ENCODE measurements around the gene SEPTIN5. TPM values are rescaled to one million over a fixed set of nuclear protein-coding genes. Genes with fewer than 3 reads are reported as not detected.
A peak's percentile ranks its signal among the peaks of the same experiment; 100 is the strongest.

SEPTIN5 gene
- total and polyA plus RNA-seq, 4 experiments from 2014 or later = not detected

DNA sequence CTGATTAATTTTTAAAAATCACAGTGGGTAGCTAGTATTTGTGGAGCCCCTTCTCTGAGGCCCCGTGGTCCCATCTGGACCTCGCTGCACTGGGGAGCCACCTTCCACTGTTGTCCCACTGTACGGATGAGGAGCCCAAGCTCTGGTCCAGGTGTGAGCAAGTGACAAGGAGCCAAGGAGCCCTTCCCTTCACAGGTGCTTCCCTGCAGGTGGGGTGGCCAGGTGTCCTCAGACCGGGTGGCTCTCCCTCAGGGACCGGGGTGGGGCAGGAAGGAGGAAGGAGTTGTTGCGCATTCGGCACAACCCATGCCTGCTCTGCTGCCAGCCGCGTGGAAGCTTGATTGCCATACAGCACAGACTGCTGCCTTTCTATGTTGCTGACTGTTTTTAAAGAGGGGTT, 10.4 kb upstream of the SEPTIN5 start:
- Mint-ChIP-seq H3K36me3 (no peaks in the 10 kb centered on the region), H3K27me3 (peaks cover 0 to 3% of the 10 kb centered on the region in 2 donors), H3K9me3 (no peaks in the 10 kb centered on the region), H3K27ac (no peak overlapping the region), H3K4me3 (no peak overlapping the region), H3K4me1 (no peaks in the 10 kb centered on the region)
- DNase-seq = no peak
- no peaks in the 10 kb centered on the region for H3K4me1 ChIP-seq (ENCODE audit: insufficient read depth, low read length)
- intact Hi-C loops (cut with micrococcal nuclease) = no loop called here
- no peak overlapping the region for H3K4me3 ChIP-seq (ENCODE audit: low read length in 2 of 2)
- H3K36me3 ChIP-seq (ENCODE audit: insufficient read depth, low read length) = no peaks in the 10 kb centered on the region
- ChIA-PET CTCF (ENCODE audit: partially characterized antibody) (no interaction called here), POLR2A (ENCODE audit: partially characterized antibody) (no interaction called here)
- H3K27me3 ChIP-seq (ENCODE audit: insufficient read depth, low read length) = no peaks in the 10 kb centered on the region
- no peaks in the 10 kb centered on the region for H3K9me3 ChIP-seq (ENCODE audit: control insufficient read depth in 1 of 2, low read length in 2 of 2)
- H3K27ac ChIP-seq (ENCODE audit: low read depth, low read length) = no peak overlapping the region

DNA sequence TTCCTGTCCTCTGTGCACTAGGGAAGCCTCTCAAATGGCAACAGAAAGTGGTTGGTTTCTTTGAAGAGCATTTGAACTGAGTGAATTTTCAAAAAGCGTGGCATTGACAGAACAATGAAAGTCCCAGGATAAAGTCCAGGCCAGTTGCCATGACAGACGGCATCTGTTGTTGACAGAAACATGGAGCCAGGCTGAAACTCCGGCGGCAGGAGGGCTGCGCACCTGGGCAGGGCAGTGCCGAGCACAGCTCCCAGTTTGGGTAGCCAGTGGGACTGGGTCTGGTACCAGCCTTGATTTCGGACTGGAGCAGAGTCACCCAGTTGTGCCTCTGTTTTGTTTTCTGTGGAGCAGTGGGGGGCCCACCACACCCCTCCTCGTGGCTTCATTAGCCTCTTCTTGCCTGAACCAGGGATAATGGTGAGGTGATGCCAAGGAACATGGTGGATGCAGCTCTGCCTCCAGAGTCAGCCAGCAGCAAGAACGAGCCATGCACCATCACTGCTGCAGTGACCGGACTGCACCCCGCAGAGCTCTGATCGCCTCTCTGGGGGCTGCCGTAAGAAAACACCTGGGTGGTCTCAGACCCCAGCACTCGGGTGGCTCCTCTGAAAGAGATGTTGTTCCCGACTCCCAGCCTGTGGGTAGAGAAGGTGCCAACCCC, 9.8 kb upstream of the SEPTIN5 start:
- H3K27ac ChIP-seq (ENCODE audit: low read depth, low read length) = no peak overlapping the region
- Mint-ChIP-seq H3K27me3 (peaks cover 0 to 3% of the 10 kb centered on the region in 2 donors), H3K4me1 (no peaks in the 10 kb centered on the region), H3K27ac (no peak overlapping the region), H3K36me3 (no peaks in the 10 kb centered on the region), H3K4me3 (no peak overlapping the region), H3K9me3 (no peaks in the 10 kb centered on the region)
- H3K36me3 ChIP-seq (ENCODE audit: insufficient read depth, low read length) = no peaks in the 10 kb centered on the region
- intact Hi-C loops (cut with micrococcal nuclease) = no loop called here
- no peak overlapping the region for H3K4me3 ChIP-seq (ENCODE audit: low read length in 2 of 2)
- ChIA-PET CTCF (ENCODE audit: partially characterized antibody) (no interaction called here), POLR2A (ENCODE audit: partially characterized antibody) (no interaction called here)
- no peaks in the 10 kb centered on the region for H3K4me1 ChIP-seq (ENCODE audit: insufficient read depth, low read length)
- no peak for DNase-seq
- H3K27me3 ChIP-seq (ENCODE audit: insufficient read depth, low read length) = no peaks in the 10 kb centered on the region
- H3K9me3 ChIP-seq (ENCODE audit: control insufficient read depth in 1 of 2, low read length in 2 of 2) = no peaks in the 10 kb centered on the region

DNA sequence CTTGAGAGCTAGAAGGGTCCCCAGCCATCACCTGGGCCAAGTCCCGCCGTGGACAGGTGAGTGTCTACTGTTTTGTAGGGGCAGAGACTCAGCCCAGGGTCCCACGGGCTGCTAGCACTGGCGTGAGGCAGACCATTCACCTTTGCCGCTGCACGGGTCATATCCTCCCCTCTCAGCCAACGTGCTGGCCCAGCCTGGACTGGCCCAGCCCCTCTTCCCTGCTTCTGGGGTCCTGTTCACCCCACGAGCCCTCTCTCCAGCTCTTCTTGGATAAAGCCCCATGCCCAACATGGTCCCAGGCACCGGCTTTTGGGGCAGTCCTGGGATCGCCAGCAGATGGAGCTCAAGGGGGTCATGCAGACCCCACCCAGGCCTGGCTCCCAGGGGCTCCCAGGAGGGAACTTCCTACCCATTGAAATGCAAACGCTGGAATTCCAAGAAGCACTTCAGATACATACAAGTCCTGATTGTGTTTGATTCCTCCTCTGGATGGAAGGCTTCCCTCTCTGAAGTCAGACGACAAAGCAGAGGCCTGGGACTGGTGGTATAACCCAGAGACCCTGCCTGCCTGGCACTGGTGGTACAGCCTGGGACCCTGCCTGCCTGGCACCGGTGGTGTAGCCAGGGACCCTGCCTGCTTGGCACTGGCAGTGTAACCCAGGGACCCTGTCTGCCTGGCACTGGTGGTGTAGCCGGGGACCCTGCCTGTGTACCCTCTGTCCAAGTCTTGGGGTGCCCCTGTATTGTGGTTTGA, 8.9 kb upstream of the SEPTIN5 start:
- Mint-ChIP-seq H3K36me3 (no peaks in the 10 kb centered on the region), H3K27ac (peak overlapping the region in 1 of 7 donors; percentile 78), H3K4me3 (no peak overlapping the region), H3K9me3 (no peaks in the 10 kb centered on the region), H3K27me3 (peaks cover 0 to 3% of the 10 kb centered on the region in 2 donors), H3K4me1 (no peaks in the 10 kb centered on the region)
- no peak for DNase-seq
- POLR2A ChIA-PET (ENCODE audit: partially characterized antibody) = no interaction called here
- intact Hi-C loops (cut with micrococcal nuclease) = no loop called here
- CTCF ChIA-PET (ENCODE audit: partially characterized antibody) = no interaction called here
- H3K9me3 ChIP-seq (ENCODE audit: control insufficient read depth in 1 of 2, low read length in 2 of 2) = no peaks in the 10 kb centered on the region
- H3K36me3 ChIP-seq (ENCODE audit: insufficient read depth, low read length) = no peaks in the 10 kb centered on the region
- no peaks in the 10 kb centered on the region for H3K27me3 ChIP-seq (ENCODE audit: insufficient read depth, low read length)
- no peaks in the 10 kb centered on the region for H3K4me1 ChIP-seq (ENCODE audit: insufficient read depth, low read length)
- no peak overlapping the region for H3K4me3 ChIP-seq (ENCODE audit: low read length in 2 of 2)
- H3K27ac ChIP-seq (ENCODE audit: low read depth, low read length) = no peak overlapping the region

DNA sequence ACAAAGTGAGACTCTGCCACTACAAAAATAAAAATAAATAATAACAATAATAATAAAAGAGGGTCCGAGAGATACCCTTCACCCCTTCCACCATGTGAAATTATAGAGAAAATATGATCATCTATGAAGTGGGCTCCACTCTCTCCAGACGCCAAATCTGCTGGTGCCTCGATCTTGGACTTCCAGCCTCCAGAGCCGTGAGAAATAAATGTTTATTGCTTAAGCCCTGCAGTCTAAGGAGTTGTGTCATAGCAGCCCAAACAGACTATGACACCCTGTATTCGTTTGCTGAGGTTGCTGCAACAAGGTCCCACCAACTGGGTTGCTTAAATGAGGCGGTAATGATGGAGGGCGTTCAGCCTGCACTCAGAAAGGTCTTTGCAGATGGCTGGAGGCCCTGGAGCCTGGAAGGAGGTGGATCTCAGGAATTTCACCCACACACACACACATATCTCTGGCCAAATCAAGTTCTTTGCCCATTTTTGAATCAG, 7.6 kb upstream of the SEPTIN5 start:
- no peaks in the 10 kb centered on the region for H3K9me3 Mint-ChIP-seq
- intact Hi-C loops (cut with micrococcal nuclease) = no loop called here
- DNase-seq = no peak
- no peak overlapping the region for H3K27ac ChIP-seq (ENCODE audit: low read depth, low read length)
- POLR2A ChIA-PET (ENCODE audit: partially characterized antibody) = no interaction called here
- no peaks in the 10 kb centered on the region for H3K36me3 ChIP-seq (ENCODE audit: insufficient read depth, low read length)
- no peak overlapping the region for H3K27ac Mint-ChIP-seq
- H3K4me1 ChIP-seq (ENCODE audit: insufficient read depth, low read length) = no peaks in the 10 kb centered on the region
- no peaks in the 10 kb centered on the region for H3K9me3 ChIP-seq (ENCODE audit: control insufficient read depth in 1 of 2, low read length in 2 of 2)
- no peaks in the 10 kb centered on the region for H3K27me3 ChIP-seq (ENCODE audit: insufficient read depth, low read length)
- no peaks in the 10 kb centered on the region for H3K4me1 Mint-ChIP-seq
- H3K4me3 ChIP-seq (ENCODE audit: low read length in 2 of 2) = no peak overlapping the region
- CTCF ChIA-PET (ENCODE audit: partially characterized antibody) = no interaction called here
- no peaks in the 10 kb centered on the region for H3K36me3 Mint-ChIP-seq
- no peaks in the 10 kb centered on the region for H3K27me3 Mint-ChIP-seq
- H3K4me3 Mint-ChIP-seq = no peak overlapping the region

DNA sequence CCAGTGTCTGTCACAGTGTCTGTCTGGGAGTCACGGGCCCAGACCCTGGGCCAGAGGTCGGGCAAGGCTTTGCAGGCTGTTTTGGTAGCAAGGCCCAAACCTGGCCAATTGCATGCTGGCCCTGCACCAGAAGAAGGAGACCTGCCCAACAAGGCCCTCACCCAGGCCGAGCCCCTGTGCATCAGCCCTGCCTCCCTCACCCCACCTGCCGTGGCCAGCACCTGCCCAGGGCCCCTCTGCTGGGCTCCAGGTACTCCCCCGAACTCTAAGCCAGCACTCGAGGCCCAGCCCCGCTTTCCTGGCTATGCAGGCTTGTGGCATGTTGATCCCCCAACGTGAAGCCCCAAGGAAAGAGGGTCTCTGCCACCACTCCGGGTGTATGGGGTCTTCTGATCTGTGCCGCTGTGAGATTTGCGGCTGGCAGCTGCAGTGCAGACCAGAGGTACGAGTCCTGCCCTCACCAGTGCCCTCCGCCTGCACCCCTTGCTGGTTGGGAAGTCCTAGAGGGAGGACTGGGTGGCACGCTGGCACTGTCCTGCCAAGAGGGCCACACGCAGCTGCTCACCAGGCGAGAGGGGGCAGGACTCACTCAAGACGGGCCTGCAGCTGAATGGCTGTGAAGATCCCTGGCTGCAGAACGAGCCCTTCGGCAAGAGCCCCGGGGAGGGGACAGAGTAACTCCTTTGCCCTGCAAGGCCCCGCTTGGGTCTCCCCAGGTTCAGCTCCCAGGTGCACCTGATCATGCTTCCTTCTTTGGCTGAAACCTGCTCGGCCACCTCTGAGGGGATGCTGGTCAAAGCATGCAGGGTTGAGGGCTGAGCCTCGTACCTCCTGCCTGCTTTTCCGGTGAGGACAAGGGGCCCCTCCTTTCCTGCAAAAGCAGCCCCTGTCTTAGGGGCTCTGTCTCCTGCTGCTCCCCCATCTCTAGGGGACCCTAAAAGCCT, 6.7 kb upstream of the SEPTIN5 start:
- no peak overlapping the region for H3K4me3 ChIP-seq (ENCODE audit: low read length in 2 of 2)
- H3K9me3 ChIP-seq (ENCODE audit: control insufficient read depth in 1 of 2, low read length in 2 of 2) = no peaks in the 10 kb centered on the region
- no peaks in the 10 kb centered on the region for H3K9me3 Mint-ChIP-seq
- POLR2A ChIA-PET (ENCODE audit: partially characterized antibody) = no interaction called here
- H3K4me1 ChIP-seq (ENCODE audit: insufficient read depth, low read length) = no peaks in the 10 kb centered on the region
- no peaks in the 10 kb centered on the region for H3K36me3 ChIP-seq (ENCODE audit: insufficient read depth, low read length)
- intact Hi-C loops (cut with micrococcal nuclease) = no loop called here
- H3K36me3 Mint-ChIP-seq = no peaks in the 10 kb centered on the region
- CTCF ChIA-PET (ENCODE audit: partially characterized antibody) = no interaction called here
- DNase-seq = no peak
- H3K27me3 Mint-ChIP-seq = no peaks in the 10 kb centered on the region
- H3K27ac ChIP-seq (ENCODE audit: low read depth, low read length) = no peak overlapping the region
- no peaks in the 10 kb centered on the region for H3K27me3 ChIP-seq (ENCODE audit: insufficient read depth, low read length)
- no peak overlapping the region for H3K4me3 Mint-ChIP-seq
- H3K27ac Mint-ChIP-seq = no peak overlapping the region
- H3K4me1 Mint-ChIP-seq = no peaks in the 10 kb centered on the region

DNA sequence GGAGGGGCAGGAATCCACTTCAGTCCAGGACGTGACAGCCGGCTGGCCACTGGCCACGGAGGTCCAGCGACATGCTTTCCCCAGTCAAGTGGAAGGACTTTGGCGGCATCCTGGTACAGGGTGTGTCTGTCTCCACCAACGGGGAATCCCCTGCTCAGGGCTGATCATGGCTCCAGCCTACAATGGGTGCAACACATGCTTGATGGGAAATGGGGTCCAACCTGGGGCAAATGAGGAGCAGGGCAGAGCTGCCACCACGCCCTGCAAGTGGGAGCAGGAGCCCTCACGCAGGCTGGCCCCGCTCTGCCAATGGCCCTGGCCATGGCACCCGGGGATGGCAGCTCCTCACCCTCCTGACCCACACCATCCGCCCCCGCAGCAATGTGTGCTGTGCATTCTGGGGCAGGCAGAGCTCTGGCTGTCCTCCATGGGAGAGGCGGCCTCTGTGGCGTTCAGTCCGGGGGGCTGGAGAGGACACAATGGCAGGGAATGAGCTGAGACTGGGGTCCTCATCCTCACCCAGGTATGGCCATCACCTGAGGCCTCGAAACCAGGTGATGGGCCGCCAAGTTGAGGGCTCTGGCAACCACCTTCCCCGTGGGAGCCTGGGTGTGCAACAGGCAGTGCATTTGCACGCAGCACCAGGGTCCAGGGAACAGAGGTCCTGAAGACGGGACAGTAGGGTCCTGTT, 5.8 kb upstream of the SEPTIN5 start:
- Mint-ChIP-seq H3K27me3 (peaks cover 1 to 6% of the 10 kb centered on the region in 2 donors), H3K9me3 (no peaks in the 10 kb centered on the region), H3K4me3 (no peak overlapping the region), H3K36me3 (no peaks in the 10 kb centered on the region), H3K27ac (no peak overlapping the region), H3K4me1 (peaks cover 0 to under 1% (median 0%) of the 10 kb centered on the region in 4 donors)
- Histone ChIP-seq H3K4me3 (ENCODE audit: low read length in 2 of 2) (no peak overlapping the region), H3K9me3 (ENCODE audit: control insufficient read depth in 1 of 2, low read length in 2 of 2) (no peaks in the 10 kb centered on the region), H3K36me3 (ENCODE audit: insufficient read depth, low read length) (no peaks in the 10 kb centered on the region), H3K27ac (ENCODE audit: low read depth, low read length) (no peak overlapping the region), H3K4me1 (ENCODE audit: insufficient read depth, low read length) (no peaks in the 10 kb centered on the region), H3K27me3 (ENCODE audit: insufficient read depth, low read length) (peaks cover 2% of the 10 kb centered on the region)
- ChIA-PET POLR2A (ENCODE audit: partially characterized antibody) (no interaction called here), CTCF (ENCODE audit: partially characterized antibody) (interaction anchor here (1.5 kb wide), 1 partner anchor 29 kb away, joined by 4 read pairs; no protein-coding TSS in a partner anchor)
- intact Hi-C loops (cut with micrococcal nuclease) = no loop called here
- DNase-seq = no peak
